Neural cell (in vitro differentiated cells): Measurements from ENCODE around the gene TMEM240.
"Not testable (repeated sequence)": the region's sequence is repeated elsewhere in the genome, so short reads cannot be mapped to it uniquely, and the experiment has no call there.

Experiments
- CTCF ChIP-seq: fragments of 450-650 bp; IDR thresholded peaks from 2 replicates; pipeline ENCODE4 v1.5.1; 2014; ENCODE audit warnings: antibody characterized with exemption, mild to moderate bottlenecking, moderate library complexity; ENCODE audit not compliant: poor library complexity, severe bottlenecking
- POLR2AphosphoS5 ChIP-seq: IDR thresholded peaks from 2 replicates; pipeline ENCODE4 v1.6.1; 2012

GRCh38 chr1:1513675-1514074, 26.7 kb downstream of the TMEM240 start:
- TF ChIP-seq POLR2AphosphoS5, CTCF: not testable (repeated sequence)
